ENCODE data around the gene TRPC3.

The TRPC3 gene

DNA sequence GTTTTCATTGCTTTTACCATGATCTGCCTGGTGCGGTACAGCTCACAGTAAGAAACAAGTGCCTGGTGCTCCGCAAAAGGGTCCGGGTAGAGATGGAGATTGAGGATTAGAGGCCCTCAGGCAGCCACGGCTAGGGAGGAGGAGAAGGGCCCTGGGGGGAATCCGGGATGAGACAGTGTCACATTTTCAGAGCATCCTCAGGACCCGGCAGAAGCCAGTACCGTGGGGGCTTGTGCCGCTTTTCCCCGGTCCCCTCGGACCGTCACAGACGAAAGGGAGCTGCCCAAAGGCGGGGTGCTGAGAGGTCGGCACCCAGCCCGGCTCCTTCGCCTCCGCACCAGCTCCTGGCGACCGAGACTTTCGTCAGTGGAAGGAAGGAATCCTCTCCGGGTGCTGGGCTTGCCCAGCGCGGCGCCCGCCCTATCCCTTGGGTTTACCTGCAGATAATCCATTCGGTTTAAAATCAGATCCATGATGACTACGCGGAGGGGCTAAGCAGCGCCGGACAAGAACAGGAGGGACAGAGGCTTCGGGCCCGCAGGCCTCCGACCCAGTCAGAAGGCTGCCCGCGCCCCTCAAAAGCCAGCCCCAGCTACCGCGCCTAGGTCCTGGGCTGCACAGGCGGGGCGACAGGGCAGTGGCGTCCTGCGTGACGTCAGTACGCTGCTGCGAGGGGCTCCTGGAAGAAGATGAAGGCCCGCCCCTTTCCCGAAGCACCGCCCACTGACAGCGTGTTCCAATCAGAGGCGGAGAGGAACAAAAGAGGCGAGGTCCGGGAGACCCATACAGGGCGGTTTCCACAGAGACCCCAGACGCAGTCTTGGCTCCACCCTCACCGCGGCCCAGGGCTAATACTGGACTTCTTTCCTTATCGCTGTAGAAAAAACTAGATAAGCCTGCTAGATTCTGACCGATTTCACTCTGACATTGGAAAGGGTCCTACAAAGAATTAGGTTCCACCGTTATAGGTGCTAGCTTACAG, 81.7 kb downstream of the TRPC3 start, which contains the start of gene BBS7:
BBS7 (minus strand) TSS at position 634 of the 982 bp plus-strand sequence; CDS start at position 473, 161 bp downstream.
- peak; percentile 98 for DNase-seq

DNA sequence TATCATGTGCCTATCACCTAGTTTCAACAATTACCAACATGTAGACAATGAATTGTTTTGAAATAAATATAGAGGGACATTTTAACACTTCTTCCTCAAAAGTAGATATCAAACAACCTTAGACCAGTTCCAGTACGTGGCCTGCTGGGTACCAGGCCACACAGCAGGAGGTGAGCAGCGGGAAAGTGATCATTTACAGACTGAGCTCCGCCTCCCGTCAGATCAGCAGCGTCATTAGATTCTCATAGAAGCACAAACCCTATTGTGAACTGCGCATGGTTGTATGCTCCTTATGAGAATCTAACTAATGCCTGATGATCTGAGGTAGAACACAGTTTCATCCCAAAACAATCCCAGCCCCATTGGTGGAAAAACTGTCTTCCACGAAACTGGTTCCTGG, 88.1 kb downstream of the TRPC3 start:
- DNase-seq, result no peak

DNA sequence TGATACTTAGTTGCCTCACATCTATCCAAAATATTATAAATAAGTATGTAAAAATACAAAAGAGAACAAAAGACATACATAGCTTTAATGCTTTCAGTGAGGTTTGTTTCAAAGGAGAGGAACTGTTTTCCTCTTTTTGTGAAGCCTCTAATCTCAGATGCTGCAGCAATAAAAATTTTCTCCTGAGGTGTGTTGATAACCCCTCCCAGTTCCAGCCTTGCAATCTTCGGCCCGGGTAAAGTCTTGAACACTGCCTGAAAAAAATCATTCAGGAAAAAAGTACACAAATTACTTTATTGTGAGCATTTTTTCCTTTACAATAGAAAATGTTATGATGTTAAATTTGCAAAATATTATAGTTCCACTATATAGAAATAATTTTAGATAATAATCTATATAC, 90.4 kb downstream of the TRPC3 start:
- no peak for DNase-seq

DNA sequence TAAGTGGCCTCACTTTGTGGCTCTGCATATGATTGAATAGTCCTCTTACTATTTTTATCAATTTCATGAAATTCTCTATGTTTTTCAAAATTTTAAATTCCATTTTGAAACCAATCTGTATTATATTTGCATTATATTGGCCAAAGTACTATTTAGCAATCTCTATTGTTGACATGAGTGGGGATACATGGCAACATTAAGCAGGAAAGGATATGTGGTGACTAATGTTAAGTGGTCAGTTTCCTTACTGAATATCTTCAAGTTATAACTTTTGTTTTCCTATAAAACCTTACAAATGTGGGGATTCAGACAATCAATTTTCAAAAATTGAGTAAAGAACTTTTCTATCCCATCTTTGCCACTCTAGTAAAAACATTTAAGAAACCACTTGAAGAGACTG, 91.7 kb downstream of the TRPC3 start:
- no peak for DNase-seq

DNA sequence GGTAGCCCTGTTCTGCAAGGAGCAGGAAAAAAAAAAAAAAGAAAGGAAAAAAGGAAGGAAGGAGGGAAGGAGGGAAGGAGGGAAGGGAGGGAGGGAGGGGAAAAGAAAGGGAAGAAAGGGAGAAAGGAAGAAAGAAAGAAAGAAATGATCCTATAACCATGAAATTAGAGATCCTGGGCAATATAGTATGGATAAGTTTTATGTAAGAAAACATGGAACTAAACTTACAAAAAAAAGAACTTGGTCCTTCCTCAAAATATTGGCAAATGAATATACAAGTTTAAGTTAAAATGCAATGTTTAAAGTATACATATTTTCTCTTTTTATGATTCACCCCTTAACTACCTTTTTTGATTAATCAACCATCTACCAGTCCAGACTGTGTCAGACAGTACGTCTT, 100.5 kb downstream of the TRPC3 start:
- no peak for DNase-seq

DNA sequence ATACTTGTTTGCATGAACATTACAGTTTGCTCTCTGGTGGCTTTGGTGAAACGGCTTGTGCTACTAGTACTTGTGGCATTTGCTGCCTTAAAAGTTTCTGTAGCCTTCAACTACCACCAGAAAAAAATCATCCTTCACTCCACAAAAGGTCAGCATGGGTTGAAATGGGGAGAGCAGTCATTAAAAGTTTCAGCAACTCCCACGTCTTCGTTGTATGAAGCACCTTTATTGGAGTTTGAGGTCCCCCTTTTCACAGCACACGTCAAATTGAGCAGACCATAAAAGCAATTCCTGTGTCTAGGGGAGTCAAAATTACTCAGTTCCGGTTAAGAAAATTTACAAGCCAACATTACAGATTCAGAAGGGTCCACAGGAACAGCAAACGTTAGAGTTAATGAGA, 105.2 kb downstream of the TRPC3 start:
- no peak for DNase-seq

DNA sequence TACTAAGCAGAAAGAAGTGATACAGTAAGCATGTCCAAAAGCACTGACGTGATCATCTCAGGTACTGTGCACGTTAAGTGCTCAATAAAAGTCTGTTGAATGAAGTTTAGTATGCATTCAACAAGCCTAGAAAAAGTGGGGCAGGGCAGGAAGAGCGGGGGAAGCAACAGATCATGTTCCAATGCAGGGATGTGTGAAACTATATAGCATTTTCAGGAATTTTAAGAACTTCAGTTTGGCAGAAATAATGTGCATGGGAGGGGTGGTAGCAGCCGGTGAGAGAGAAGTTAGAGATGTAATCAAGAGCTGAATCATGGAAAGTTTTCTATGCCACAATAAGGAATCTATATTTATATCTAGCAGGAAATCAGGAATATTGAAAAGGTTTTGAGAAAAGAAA, 109.0 kb downstream of the TRPC3 start:
- DNase-seq, result no peak

DNA sequence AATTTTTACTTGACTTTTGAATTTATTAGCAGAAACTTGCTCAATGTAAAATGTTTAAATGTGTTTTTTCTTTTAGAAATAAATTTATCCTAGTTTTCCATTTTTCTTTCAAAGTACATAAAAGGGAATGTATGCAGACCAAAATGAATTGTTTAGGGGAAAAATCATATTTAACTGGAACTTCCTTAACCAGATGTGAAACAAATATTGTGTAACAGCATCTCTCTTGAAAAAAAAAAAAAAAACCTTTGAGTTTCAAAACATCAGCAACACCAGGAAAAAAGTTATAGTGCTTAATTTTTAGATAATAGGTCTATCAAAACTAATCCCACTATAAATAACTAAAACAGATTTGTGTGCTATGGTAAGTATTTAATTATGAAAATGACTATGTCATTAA, 113.7 kb downstream of the TRPC3 start:
- DNase-seq, result no peak

DNA sequence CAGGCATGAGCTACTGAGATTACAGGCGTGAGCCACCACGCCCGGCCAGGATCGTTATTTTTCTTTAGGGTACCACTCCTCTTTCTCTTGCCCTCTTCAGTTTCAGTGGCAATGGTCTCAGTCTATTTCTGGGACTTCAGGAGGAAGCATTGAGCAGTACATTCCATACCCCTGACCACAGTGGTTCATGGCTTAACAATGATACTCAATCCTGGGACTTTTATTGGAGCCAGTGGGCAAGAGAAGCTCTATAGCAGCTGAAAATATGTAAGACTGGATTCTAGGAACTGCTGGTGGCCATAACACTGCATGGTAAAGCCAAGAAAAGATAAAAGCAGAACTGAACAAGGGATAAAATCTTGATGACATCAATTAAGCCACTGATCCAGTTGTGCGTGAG, 122.3 kb downstream of the TRPC3 start:
- no peak for DNase-seq

All from activated CD8-positive, alpha-beta memory T cell treated with anti-CD3 and anti-CD28 coated beads, Interleukin-2, amount 50 U/mL, for 4 hours (primary cell).